GM12878 (cell line): ENCODE data around the gene ATP5PB. TPM values are rescaled to one million over a fixed set of nuclear protein-coding genes. Genes with fewer than 3 reads are reported as not detected.

Source experiments
- ATAC-seq: fragments of 200-7000 bp; cut with Tn5 transposase; 3 replicates; pipeline ENCODE4 v1.9.1; 2020; ENCODE audit warnings: mild to moderate bottlenecking, moderate library complexity
- BruUV-seq: library from RNA; stranded (reverse); fragments of 400-500 nt; replicated peaks from 2 replicates; lab custom pipeline; 2021; lab: Mats Ljungman, UMichigan
- CTCF ChIA-PET: fragments of 300-600 bp; sonication (Branson Sonifier 250); formaldehyde crosslinking; extraction: SDS; loops from one replicate; lab custom pipeline; 2021; ENCODE audit warnings: inconsistent platforms; lab: Yijun Ruan, JAX
- POLR2A ChIA-PET: fragments of 350-600 bp; formaldehyde crosslinking; extraction: SDS; loops from one replicate; lab custom pipeline; 2021; ENCODE audit warnings: inconsistent platforms; lab: Charles Lee
- RAD21 ChIA-PET: fragments of 300-600 bp; sonication (Branson Sonifier 250); formaldehyde crosslinking; loops from one replicate; lab custom pipeline; 2023; ENCODE audit warnings: antibody characterized with exemption; ENCODE audit not compliant: unreplicated experiment; lab: Charles Lee
- SMC1A ChIA-PET: fragments of 300-600 bp; sonication (Branson Sonifier 250); formaldehyde crosslinking; loops from one replicate; lab custom pipeline; 2023; ENCODE audit not compliant: unreplicated experiment, uncharacterized antibody; lab: Charles Lee
- DNase-seq: peaks from one replicate; pipeline ENCODE4 v3.0.0-alpha.2; 2011; ENCODE audit warnings: low read depth, low spot score
- FAIRE-seq: peaks from 3 replicates; lab custom pipeline; 2011; peaks lifted over from hg19 to GRCh38; lab: Jason Lieb, UNC
- H2AFZ ChIP-seq: 2 replicates; pipeline ENCODE4 v1.6.0; 2011; ENCODE audit warnings: low read depth, low read length, control low read depth; ENCODE audit not compliant: control insufficient read depth
- H3K27ac ChIP-seq: 2 replicates; pipeline ENCODE4 v1.5.1; 2011; ENCODE audit warnings: control low read depth; ENCODE audit not compliant: control insufficient read depth, insufficient read depth
- H3K27me3 ChIP-seq, 2 experiments: replicated peaks in 1 of 2; 2 replicates each; pipeline versions ENCODE4 v1.6.0 to v1.6.1; 2011; ENCODE audit warnings: low read length in 1 of 2; ENCODE audit not compliant: control insufficient read depth in 2 of 2, insufficient read depth in 2 of 2
- H3K36me3 ChIP-seq, 2 experiments: 2 replicates each; pipeline ENCODE4 v1.5.1; 2011; ENCODE audit warnings: low read length in 1 of 2; ENCODE audit not compliant: control insufficient read depth in 2 of 2, insufficient read depth in 2 of 2
- H3K4me1 ChIP-seq: 2 replicates; pipeline ENCODE4 v1.6.1; 2011; ENCODE audit warnings: mild to moderate bottlenecking, low read length, moderate library complexity, mixed read lengths; ENCODE audit not compliant: control insufficient read depth, insufficient read depth
- H3K4me2 ChIP-seq: 2 replicates; pipeline ENCODE4 v1.6.0; 2011; ENCODE audit warnings: control low read depth; ENCODE audit not compliant: control insufficient read depth, insufficient read depth
- H3K4me3 ChIP-seq: fragments of 200-600 bp; sonication (generic); 2 replicates; pipeline ENCODE4 v1.5.1; 2016
- H3K79me2 ChIP-seq: 2 replicates; pipeline ENCODE4 v1.6.0; 2011; ENCODE audit warnings: low read length; ENCODE audit not compliant: control insufficient read depth, insufficient read depth
- H3K9ac ChIP-seq: 2 replicates; pipeline ENCODE4 v1.8.0; 2011; ENCODE audit warnings: low read length, control low read depth, mixed read lengths; ENCODE audit not compliant: control insufficient read depth, insufficient read depth
- H3K9me3 ChIP-seq: replicated peaks from 3 replicates; pipeline ENCODE4 v1.5.1; 2011; ENCODE audit warnings: mild to moderate bottlenecking, low read length; ENCODE audit not compliant: control insufficient read depth, insufficient read depth
- H4K20me1 ChIP-seq: 2 replicates; pipeline ENCODE4 v1.6.0; 2011; ENCODE audit not compliant: control insufficient read depth, insufficient read depth
- EZH2 ChIP-seq: IDR thresholded peaks from 2 replicates; pipeline ENCODE4 v1.6.1; 2012; ENCODE audit warnings: low read depth, mild to moderate bottlenecking, control low read depth, inconsistent platforms, low read length, borderline replicate concordance; ENCODE audit not compliant: control insufficient read depth
- NKRF ChIP-seq: fragments of 450-650 bp; conservative IDR thresholded peaks from 2 replicates; pipeline ENCODE4 v1.6.1; 2017; ENCODE audit warnings: mild to moderate bottlenecking, moderate library complexity
- RB1 ChIP-seq: fragments of 450-650 bp; formaldehyde crosslinking; IDR thresholded peaks from 2 replicates; pipeline ENCODE4 v1.6.1; 2017; ENCODE audit warnings: mild to moderate bottlenecking, borderline replicate concordance
- WGBS: methylation state at CpG from one replicate; pipeline ENCODE4 v1.1.6; 2016; ENCODE audit warnings: low lambda C conversion rate; ENCODE audit not compliant: insufficient replicate concordance, insufficient coverage; ENCODE audit errors: missing lambda C conversion rate; 5-methylcytosine and 5-hydroxymethylcytosine counted together
- in situ Hi-C: fragments of 300-500 bp; cut with MboI; formaldehyde crosslinking; loops from 9 replicates; pipeline ENCODE4 v1.14.3; 2018; ENCODE audit warnings: mixed read lengths
- intact Hi-C: fragments of 100-400 bp; cut with micrococcal nuclease; formaldehyde crosslinking; loops from one replicate; pipeline ENCODE4 v1.14.2; 2022; ENCODE audit not compliant: unreplicated experiment
- polyA plus RNA-seq, 11 experiments: library from polyadenylated mRNA; depleted of rRNA in 4 of 11; unstranded in 6 of 11; stranded (reverse) in 5 of 11; fragments of >200 nt; fragmentation: Nextera tagmentation in 4 of 11; fragmentation: Illumina TruSeq in 1 of 11; extraction: Ambion mirVana in 4 of 11; extraction: Trizol in 1 of 11; gene quantifications; 1 replicate in 1 of 11; 2 replicates in 10 of 11; pipeline versions ENCODE4 v1.2.1 to v1.2.3, GENCODE V29; 2011 to 2016; ENCODE audit warnings: inconsistent platforms in 2 of 11, missing spikeins in 2 of 11, low read depth in 1 of 11
- total RNA-seq, 4 experiments: library from RNA; depleted of rRNA in 3 of 4; stranded (reverse); fragments of >200 nt in 3 of 4; fragmentation: Illumina TruSeq in 1 of 4; extraction: Trizol in 1 of 4; gene quantifications; 2 replicates each; pipeline versions ENCODE4 v1.2.1 to v1.2.3, GENCODE V29; 2013 to 2021

Gene ATP5PB
- total and polyA plus RNA-seq, 10 of the 15 experiments (the other 5 are each of a cell fraction or from before 2014, with no cell fraction given): 380 to 1,760 (median 677) TPM

- in situ Hi-C loops (no loop called here), intact Hi-C loops (no loop called here)
- RAD21 ChIA-PET: interaction anchor here (1.4 kb wide), 1 partner anchor 28 kb away, joined by 4 read pairs; no protein-coding TSS in a partner anchor
- ATAC-seq: no peak
- peaks cover 88% of the 10 kb centered on the region for H3K79me2 ChIP-seq
- H2AFZ ChIP-seq: no peak overlapping the region
- H3K4me2 ChIP-seq: peak overlapping the region; percentile 96
- H3K27me3 ChIP-seq: no peaks in the 10 kb centered on the region
- no TSS peak for BruUV-seq
- SMC1A ChIA-PET: interaction anchor here (0.7 to 2.8 kb wide), 6 partner anchors 26 to 319 kb away, joined by 3 to 20 read pairs (median 3); no protein-coding TSS in a partner anchor
- peaks cover 24% of the 10 kb centered on the region for H3K4me1 ChIP-seq
- peaks cover 0 to 15% of the 10 kb centered on the region in 2 experiments; a peak in 2 of 4 replicates for H3K36me3 ChIP-seq
- H3K4me3 ChIP-seq: peak overlapping the region; percentile 90
- peak overlapping the region; percentile 99 for H3K9ac ChIP-seq
- TF ChIP-seq EZH2: no peak
- TF ChIP-seq NKRF: no peak
- TF ChIP-seq RB1: no peak
- H4K20me1 ChIP-seq: no peaks in the 10 kb centered on the region
- H3K9me3 ChIP-seq: no peaks in the 10 kb centered on the region
- FAIRE-seq: no peak
- POLR2A ChIA-PET: no interaction called here
- 33% methylated on average over 3 of the region's 3 CpGs for WGBS
- CTCF ChIA-PET: interaction anchor here (1.0 to 5.0 kb wide), 7 partner anchors 9 to 954 kb away, joined by 3 to 32 read pairs (median 4); no protein-coding TSS in a partner anchor
- no peak for DNase-seq
- peak overlapping the region; percentile 95 for H3K27ac ChIP-seq
Measured at GRCh38 chr1:111450185-111450584, 921 bp downstream of the ATP5PB start.
